CD4-positive, alpha-beta T cell treated with Interleukin-4 for 4 hours (primary cell): ENCODE results near the gene SNU13.
"Not testable (repeated sequence)": the region's sequence is repeated elsewhere in the genome, so short reads cannot be mapped to it uniquely, and the experiment has no call there.

Experiments
- DNase-seq: peaks from one replicate; pipeline ENCODE4 v3.0.0-alpha.2; 2020

Gene SNU13

DNA sequence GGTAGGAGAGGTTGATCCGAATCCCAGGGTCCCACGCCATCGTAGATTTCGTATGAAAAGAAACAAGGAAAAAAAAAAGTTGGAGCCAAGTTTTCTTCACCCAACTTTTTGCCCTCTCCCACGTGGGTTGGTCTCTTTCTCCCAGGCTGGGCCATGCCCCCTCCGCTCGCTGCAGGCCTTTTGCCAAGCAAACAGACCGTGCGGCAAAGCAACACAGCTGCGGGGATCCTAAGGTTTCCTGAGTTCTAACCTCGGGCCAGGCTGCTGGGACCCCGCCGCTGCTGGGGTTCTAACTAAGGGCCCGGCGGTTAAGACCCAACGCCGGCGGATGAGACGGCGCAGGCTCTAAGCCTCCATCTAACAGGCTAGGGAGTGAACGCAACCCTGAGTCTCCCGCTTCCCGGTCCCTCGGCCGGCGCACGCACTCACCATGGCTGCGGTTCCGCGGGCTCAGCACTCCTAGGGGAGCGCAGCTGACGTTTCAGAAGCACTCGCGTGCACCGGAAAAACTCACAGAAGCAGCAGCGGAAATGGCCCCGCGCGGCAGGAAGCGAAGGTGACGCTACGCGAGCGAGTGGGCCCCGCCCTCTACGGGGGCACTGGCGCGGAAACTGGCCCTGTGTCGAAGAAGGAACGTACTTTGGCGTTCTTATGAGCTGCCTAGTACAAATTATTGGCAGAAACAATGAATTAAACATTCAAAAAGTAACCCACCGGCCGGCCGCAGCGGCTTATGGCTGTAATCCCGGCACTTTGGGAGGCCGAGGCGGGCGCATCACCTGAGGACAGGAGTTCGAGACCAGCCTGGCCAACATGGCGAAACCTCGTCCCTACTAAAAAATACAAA, at the start of gene SNU13:
SNU13 (minus strand) TSS at position 503 of the 847 bp plus-strand sequence; CDS start at position 432, 71 bp downstream.
- peak; percentile 89 for DNase-seq

DNA sequence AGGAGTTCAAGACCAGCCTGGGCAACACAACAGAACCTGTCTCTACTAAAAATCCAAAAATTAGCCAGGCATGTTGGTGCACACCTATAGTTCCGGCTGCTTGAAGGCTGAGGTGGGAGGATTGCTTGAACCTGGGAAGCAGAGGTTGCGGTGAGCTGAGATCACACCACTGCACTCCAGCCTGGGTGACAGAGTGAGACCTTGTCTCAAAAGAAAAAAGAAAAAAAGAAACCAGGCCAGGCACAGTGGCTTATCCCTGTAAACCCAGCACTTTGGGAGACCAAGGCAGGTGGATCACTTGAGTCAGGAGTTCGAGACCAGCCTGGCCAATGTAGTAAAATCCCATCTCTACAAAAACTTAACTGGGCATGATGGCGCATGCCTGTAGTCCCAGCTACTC, 44.6 kb upstream of the SNU13 start:
- DNase-seq = not testable (repeated sequence)

DNA sequence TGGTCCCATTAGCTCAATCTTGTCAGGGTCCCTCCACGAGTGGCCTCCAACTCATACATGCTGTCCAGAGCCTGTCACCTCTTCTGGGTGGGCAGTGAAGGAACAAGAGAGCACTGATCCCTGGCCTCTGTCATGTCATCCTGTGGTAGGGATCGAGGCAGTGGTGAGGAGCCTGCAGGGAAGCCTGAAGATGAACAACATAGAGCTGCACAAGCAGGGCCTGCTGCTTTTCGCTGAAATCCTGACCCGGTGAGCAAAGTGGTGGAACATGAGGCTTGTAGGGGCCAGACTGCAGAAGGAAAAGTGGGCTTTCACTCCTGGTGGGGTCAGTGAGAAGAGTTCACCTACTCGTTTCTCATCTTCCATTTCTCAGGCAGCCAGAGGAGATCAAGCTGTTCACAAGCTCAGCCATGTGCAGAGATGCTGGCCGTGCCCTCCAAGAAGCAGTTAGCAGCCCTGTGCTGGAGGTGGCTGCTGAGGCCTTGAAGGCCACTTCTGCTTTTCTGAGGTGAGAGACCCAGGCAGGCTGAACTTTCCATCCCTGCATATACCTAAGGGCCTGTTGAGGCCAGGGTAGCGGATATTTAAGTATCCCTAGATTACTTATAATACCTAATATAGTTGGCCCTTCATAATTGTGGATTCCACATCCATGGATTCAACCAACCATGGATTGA, 43.6 kb upstream of the SNU13 start:
- DNase-seq = no peak

DNA sequence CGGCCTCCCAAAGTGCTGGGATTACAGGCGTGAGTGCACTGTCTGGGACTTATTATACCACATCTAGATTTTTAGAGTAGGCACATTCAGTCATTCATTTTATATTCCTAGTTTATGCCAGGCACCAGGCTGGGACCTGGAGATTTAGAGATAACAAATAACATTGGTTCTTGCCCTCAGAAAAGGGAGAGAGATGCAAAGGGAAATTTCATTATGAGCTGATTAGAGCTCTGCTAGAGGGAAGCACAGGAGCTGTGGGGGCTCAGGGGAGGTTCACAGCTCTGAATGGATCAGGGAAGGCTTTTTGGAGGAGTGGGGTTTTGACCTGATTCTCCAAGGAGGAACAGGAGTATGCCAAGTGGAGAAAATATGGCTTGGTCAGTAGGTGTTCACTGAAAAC, 42.9 kb upstream of the SNU13 start:
- no peak for DNase-seq

DNA sequence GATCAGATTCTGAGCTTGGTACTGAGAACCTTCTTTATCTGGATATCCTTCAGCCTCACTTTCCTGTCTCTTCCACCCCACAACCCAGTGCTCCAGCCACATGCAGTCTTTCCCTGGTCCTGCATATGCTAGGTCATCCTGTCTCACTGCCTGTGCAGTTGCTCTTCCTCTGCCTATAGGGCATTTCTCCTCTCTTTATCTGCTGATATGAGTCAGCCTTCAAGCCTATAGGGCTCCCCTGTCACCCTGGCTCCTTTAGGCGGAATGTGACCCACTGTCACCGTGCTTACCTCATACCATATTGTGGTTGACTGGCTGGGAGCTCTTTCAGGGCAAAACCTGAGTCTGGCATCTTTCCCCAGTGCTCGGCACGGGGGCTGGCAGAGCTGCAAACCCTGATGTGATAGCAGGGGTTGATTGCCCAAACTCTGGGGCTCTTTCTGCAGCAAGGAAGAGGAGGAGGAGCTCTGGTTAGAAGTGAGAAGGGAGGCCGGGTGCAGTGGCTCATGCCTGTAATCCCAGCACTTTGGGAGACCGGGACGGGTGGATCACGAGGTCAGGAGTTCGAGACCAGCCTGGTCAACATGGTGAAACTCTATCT, 36.9 kb upstream of the SNU13 start:
- no peak for DNase-seq

DNA sequence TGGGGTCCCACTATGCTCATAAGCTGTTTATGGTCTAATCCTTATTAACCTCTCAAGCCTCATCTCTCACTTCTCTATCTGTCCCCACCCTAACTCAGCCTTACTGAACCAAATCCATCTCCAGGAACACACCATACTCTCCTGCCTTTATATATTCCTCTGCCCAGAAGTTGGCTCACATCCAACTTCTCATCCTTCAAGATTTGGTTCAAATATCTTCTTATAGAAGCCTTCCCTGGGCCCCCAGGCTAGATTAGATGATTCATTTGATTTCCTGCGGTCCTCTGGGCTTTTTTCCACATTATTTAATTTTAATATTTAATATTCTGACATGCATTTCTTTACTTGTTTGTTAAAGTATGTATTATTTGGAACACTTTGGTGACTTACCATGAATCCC, 33.8 kb upstream of the SNU13 start:
- DNase-seq = no peak

DNA sequence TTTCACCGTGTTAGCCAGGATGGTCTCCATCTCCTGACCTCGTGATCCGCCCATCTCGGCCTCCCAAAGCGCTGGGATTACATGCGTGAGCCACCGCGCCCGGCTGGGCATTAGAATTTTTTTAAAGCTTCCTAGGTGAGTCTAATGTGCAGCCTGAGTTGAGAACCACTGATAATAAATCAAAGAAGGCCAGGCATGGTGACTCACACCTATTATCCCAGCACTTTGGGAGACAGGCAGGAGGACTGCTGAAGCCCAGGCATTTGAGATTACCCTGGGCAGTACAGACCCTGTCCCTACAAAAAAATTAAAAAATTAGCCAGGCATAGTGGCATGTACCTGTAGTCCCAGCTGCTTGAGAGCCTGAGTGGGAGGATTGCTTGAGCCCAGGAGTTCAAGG, 24.3 kb upstream of the SNU13 start:
- no peak for DNase-seq

DNA sequence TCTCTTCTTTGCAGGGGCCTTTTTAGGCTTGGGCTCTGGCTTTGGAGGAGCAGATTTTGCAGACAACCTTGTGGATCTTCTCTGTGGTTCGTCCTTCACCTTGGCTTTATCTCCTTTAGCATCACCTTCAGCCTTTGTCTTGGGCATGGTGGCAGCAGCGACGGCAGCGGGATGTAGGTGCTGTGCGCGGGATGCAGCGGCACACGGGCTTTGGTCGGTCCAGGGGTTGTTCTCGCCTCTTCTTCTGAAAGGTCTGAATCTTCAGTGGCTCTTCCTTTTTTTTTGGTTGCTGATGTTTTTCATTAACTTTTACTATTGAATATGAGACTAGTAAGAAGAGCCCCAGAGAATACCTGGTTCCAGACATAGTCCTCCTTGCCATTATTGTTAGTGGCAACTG, 20.7 kb upstream of the SNU13 start:
- DNase-seq = no peak

DNA sequence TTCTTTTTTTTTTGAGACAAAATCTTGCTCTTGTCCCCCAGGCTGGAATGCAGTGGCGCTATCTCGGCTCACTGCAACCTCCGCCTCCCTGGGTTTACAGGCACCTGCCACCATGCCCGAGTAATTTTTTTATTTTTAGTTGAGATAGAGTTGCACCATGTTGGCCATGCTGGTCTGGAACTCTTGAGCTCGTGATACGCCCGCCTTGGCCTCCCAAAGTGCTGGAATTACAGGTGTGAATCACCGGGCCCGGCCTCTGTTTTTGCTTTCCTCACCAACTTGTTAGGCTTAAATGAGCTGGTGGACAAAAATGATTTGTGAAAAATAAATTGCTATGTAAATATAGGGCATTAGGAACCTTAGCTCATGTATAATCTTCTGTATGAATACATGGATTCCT, 14.1 kb upstream of the SNU13 start:
- no peak for DNase-seq

DNA sequence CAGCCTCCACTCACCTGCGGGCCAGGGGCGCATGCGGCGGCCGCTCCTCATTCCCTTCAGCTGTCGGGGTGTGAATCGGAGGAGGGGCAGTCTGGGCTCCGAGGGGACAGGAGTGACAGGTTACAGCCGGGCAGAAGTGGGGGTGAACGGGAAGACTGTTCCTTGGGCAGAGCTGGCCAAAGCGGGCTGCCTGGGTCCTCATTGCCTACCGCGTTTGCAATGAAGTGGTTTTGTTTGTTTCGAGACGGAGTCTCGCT, 11.4 kb upstream of the SNU13 start:
- DNase-seq = no peak

DNA sequence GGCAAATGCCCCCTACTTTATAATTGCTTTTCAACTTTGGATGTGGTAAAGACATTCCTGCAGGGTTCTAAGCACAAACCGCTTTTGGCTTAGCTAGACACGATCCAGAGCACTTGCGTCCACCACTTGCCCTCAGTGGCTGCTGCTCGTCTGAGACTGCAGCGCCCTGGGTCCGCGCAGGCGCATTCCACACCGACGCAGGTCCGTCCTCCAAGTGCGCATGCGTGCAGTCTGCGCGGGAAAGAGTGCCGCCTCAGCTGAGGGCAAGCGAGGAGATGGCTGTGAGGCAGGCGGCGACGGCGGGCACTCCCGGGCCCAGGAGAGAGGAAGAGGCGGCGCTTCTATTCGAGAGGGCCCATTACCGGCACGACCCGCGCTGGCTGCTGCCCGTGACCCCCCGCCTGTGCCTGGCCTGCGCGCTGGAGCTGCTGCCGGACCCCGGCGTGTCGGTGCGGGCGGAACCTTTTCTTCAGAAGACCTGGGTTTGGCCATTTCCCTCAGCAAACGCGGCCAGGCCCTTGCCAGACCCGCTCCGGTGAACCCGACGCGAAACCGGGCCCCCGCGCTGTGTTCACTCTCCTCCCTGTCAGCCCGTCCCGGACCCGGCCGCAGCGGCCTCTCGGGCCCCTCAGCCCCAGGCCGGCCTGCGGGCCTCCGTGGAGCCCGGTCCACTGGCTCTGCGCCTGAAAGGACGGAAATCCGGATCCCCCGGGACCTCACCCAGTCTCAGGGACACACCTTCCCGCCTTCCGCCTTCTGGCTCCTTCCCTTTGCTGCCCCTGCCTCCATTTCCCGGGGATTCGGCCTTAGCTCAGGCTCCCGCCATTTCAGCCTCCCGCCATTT, 10.8 kb upstream of the SNU13 start, which contains the start of gene MEI1:
MEI1 (plus strand) TSS at position 240 of the 844 bp plus-strand sequence; CDS start at position 276, 36 bp downstream.
- DNase-seq = peak; percentile 89

DNA sequence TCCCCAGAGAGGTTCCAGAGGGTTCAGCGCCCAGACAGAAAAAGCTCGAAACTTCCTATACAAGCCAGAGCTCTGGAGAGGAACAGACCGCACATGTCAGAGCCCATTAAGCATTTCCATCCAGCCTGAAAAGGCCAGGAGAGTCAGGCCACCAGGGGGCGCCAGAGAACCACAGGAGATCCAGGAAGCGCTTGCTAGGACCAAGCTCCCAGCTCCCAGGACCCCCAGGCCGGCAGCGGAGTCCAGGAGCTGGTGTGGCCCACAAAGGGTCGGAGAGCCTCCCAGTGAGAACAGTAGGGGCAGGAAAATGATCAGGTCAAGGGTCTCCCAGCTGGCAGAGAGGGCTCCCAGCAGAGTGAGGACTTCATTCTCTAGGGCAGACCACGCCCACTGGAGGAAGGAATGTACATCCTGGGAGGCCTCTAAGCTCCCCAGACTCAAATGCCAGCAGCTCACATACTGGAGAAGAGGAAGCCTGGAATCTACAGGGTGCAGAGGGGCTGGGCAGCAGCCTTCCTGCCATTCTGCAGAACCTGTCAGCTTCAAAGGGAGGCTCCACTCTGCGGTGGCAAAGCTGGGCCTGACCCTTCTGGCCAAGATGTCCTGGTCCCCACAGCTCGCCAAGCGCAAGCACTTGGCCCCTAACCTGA, 8.6 kb upstream of the SNU13 start:
- DNase-seq = peak; percentile 82

DNA sequence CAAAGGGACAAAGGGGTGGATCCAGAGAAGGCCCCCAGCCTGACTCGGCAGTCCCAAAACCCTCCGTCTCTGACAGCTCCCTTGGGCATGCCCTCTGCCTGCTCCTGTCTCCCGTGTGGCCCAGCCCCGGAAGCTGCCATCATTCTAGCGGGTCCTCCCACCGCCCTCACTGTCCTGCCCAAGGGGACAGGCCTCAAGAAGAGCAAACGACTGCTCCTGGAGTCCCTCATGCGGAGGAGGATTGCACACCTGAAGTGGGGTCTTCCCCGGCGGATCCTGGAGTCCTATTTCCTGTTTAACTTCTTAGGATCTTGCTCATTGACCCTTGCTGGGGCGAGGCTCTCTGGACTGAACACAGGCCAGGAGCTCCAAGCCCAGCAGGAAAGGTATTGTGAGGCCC, 8.0 kb upstream of the SNU13 start:
- no peak for DNase-seq

DNA sequence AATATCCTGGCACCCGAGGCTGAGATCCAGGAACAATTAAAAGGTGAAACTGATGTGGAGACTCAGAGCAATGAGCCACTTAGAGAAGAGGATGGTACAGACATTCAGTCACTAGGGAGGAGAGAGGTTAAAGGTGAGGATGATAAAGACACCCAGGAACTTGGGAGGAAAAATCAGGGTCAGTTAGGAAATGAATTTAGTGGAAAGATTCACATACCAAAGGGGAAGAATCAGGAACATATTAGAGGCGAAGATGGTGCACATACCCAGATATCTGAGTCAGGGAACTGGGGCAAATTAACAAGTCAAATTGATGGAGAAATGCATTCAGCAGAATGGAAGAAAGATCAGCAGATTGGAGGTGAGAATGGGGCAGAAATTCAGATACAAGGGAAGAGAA, 6.5 kb upstream of the SNU13 start:
- DNase-seq = no peak

DNA sequence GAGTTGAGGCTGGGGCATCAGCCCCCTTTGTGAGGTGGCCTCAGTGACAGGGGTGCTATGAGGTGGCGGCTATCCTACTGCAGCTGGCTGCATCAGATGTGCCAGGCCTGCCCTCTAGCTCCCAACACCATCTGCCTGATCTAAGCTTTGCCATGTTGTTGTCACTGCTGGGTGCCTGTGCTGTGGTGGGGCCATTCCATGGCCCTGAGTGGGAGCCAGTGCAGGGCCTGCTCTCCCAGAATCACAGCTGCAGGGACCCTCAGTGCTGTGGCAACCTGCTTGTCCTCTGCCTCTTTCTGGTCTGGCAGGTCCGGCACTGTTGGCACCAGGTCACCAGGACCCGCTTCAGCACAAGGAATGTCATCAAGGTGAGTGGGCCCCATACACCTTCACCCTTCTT, 1.8 kb upstream of the SNU13 start:
- DNase-seq = no peak

DNA sequence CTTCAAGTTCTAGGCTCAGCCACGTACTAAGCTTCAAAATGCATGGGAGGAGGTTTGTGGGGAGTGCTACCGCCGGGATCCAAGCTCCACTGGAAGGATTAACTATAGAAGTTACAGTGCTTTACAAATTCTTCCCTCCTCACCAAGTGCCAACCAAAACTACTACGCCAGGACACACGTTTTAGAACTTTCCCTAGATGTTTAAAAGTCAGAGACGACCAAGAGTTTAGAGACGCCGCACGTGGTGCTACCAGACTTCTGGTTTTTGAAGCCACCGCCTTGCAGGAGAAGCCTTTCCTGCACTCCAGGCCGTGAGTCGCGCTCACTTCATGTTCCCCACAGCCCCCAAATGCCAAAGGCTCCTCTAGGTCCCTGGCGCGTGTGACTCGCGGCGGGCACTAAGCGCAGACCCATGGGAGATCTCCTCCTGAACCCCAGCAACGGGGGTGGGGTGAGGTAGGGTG, 734 bp downstream of the SNU13 start:
- DNase-seq = no peak

DNA sequence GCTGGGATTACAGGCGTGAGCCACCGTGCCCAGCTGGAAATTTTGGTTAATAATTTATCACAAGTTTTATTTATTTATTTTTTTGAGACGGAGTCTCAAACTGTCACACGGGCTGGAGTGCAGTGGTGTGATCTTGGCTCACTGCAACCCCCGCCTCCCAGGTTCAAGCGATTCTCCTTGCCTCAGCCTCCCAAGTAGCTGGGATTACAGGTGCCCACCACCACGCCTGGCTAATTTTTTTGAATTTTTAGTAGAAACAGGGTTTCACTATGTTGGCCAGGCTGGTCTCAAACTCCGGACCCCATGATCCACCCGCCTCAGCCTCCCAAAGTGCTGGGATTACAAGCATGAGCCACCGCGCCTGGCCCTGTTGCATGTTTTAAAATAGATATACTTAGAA, 1.8 kb downstream of the SNU13 start:
- DNase-seq = not testable (repeated sequence)

DNA sequence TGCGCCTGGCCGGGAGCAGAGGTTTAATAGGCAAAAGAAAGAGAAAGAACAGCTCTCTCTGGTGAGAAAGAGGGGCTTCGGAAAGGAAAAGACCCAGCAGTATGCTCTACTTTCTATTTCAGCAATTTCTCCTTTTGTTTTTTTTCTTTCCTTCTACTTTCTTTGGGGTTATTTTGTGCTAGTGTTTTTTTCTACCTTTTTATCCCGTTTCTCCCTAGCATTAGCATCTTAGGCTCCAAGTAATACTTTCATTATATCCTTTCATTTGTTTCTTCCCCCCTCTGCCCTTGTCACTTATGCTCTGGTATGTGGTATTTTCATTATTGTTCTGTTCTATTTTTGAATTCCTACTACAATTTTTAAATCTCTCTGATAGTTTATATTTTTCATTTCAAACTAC, 4.5 kb downstream of the SNU13 start:
- DNase-seq = no peak

DNA sequence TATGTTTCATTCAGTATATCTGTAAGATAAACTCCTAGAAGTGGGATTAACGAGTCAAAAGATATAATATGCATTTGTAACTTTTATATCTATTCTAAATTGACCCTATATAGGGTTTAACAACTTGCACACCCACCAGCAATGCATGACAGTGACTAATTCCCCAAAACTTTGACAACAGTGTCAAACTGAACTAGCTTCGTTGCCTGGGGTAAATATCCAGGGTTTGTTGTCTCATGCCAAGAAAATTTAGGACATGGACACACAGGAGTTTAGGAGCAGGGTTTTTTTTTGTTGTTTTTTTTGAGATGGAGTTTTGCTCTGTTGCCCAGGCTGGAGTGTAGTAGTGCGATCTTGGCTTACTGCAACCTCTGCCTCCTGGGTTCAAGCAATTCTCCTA, 5.1 kb downstream of the SNU13 start:
- no peak for DNase-seq

DNA sequence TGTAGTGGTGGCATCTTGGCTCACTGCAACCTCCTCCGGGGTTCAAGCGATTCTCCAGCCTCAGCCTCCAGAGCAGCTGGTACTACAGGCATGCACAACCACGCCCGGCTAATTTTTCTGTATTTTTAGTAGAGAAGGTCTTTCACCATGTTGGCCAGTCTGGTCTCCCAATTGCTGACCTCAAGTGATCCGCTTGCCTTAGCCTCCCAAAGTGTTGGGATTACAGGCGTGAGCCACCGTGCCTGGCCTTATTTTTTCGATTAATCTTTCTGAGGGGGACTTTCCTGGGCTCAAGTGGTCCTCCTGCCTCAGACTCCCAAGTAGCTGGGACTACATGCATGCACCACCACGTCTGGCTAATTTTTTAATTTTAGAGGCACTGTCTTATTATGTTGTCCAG, 5.6 kb downstream of the SNU13 start:
- no peak for DNase-seq

DNA sequence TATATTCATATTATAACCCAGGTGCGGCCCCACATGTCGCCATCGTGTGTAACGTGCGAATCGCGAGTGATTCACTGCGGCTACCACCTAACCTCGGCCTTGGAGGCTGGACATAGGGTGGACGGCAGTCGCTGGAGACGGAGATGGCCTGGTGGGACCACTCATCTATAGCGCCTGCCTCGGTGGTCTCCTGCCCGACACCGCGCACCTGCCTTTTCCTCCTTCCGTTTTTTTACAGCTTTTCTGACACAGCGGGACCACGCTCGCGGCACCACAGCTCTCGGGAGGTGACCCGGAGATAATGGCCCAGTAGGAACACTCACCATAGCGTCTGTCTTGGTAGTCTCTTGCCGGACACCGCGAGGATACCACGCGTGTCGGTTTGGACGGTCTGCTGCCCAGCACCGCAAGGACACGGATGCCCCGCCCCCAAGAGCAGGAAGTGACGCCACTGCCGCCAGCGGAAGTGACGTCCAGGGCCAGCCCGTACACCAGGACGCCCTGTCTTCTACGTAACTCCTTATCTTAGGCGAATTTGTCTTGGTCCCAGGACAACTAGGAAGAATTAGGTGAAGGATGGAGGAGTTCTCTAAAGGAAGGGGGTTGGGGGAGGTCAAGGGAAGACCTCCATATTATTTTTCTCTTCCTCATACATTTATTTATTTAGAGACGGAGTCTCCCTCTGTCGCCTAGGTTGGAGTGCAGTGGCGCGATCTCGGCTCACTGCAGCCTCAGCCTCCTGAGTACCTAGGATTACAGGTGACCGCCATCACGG, 6.4 kb downstream of the SNU13 start:
- DNase-seq = peak; percentile 75

DNA sequence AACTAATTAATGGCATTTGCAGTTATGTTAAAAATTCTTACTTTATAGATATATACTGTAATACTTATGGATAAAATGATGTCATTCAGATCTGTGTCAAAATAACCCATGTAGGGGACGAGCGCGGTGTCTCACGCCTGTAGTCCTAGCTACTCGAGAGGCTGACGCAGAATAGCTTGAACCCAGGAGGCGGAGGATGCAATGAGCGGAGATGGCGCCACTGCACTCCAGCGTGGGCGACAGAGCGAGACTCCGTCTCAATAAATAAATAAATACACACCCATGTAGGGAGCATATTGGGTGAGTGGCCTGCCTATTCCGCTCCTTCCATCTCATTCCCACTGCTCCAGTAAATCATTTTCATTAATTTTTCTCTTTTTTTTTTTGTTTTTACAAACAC, 7.1 kb downstream of the SNU13 start:
- DNase-seq = no peak
